A172 (cell line): Measurements from ENCODE around the gene DBR1. TPM values are rescaled to one million over a fixed set of nuclear protein-coding genes. Genes with fewer than 3 reads are reported as not detected.
"Not testable (repeated sequence)": the region's sequence is repeated elsewhere in the genome, so short reads cannot be mapped to it uniquely, and the experiment has no call there.

Experiments used
- DNase-seq: peaks from one replicate; pipeline ENCODE4 v3.0.0-alpha.2; 2015; ENCODE audit warnings: low spot score
- total RNA-seq: library from RNA; depleted of rRNA; stranded (reverse); fragments of >200 nt; shearing (Covaris generic); gene quantifications from 2 replicates; pipeline ENCODE4 v1.2.3, GENCODE V29; 2014

DBR1 gene
- total RNA-seq, 1 experiment from 2014 or later, result 42.6 TPM

DNA sequence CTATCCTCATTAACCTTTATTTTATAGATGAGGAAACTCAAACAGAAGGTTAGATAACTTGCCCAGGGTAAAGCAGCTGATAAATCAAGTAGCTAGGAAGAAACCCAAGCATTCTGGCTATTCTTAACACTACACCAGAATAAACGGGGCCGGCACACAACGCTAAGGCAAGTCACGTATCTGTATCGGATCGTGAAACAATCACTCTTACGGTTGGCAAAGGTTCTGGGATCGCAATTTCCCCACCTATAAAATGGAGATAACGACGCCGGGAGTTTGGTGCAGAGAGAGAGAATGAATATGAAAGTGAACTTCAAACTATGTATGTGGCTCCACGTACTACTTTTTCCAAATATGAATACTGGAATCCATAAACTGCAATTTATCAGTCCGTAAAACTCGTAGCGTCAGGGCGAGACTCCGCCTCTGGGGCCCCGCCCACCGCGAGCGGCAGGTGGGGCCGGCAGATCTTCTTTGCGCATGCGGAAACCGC, 12.1 kb upstream of the DBR1 start:
- DNase-seq, result no peak

DNA sequence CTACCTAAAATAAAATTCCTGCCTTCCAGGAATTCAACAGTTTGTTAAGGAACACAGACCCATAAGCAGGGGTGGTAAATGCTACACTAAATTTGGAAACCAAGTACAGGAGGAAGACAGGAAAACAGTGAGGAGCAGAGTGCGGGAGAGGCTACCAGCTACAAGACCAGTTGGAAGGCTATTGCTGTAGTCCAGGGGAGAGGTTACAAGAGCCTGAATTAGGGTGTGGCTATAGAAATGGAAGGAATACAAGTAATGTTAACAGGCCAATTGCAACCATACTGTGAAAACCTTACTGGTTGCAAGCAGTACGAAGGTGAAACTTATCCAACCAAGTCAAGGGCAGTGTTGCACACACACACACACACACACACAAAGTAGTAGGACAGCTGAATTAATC, 11.5 kb upstream of the DBR1 start:
- DNase-seq, result no peak

DNA sequence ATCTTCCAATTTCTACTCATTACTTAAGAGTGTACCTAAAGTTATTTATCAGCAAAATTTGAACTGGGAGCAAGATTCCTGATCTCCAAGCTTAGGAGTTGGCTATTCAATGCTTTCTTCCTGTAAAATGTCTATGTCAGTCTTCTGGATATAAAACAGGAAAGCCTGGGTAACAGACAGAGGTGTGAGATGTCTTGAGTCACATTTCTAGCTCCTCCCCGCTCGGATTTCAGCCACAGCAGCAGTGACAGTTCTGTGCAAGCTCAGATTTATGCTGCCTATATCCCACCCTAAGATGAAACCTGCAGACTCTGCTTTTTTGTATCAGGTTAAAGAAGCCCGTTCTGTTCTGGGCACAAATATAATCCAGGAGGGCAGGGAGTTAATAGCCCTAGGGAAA, 10.3 kb upstream of the DBR1 start:
- DNase-seq, result peak; percentile 5

DNA sequence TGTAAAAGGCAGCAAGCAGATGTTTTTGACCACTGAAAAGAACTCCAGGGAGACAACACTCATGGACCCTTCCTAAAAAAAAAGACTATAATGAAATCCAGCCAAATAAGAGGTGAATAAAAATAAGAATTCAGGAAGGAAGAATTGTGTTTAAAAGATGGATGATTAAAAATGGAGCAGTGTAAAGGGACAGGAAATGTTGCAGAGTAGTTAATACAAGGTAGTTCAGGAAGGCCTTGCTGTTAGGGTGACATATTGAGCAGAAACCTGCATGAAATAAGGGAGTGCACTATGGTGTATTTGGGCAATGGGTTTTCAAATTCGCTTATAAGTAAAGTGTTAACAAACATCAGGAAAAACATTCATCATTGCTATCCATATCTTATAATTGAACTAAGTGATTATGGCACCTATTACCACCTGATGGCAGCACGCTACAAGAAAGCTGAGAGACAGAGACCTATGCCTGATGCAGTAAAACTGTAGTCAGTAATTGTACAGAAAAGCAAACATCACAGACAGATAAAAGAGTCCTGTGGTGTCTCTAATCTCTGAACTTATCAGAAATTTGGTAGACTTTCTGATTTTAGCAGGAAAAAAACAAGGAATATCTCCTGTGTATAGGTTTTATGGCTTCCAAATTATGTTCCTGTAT, 5.8 kb upstream of the DBR1 start:
- peak; percentile 49 for DNase-seq

DNA sequence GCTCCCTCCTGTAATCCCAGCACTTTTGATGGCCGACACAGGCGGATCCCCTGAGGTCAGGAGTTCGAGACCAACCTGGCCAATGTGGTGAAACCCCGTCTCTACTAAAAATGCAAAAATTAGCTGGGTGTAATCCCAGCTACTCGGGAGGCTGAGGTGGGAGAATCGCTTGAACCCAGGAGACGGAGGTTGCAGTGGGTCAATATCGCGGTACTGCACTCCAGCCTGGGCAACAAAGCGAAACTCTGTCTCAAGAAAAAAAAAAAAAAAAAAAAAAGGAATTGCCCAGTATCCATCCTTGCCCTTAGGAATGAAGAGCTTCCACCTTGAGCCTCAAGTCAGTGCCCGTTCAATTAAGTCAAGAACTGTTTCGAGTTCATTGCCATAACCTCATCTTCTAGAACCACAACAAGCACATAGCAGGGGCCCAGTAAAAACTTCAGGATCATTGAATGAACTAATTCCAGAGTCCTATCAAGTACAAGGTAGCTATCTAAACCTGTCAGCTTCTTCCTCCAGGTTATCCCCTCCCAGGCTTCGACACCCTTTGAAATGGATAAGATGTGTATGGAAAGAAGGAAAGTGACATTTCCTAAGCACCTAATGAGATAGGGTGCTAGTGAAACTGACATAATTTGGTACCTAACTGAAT, 826 bp downstream of the DBR1 start:
- peak; percentile 29 for DNase-seq

DNA sequence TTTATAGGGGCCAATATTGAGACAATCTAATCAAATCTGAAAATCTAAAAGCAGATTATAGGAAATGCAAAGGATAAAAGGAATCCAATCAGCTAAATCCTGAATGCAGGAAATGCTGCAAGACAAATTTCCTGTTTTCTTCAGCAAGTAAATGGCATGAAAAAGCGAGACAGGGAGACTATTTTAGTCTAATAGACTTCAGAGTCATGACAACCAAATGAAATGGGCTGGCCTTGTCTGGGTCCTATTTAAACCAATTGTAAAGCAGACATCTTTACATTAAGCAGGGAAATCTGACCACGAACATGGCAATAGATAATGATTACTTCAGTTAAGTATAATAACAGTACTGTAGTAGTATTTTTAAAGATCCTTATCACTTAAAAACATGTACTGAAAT, 2.1 kb downstream of the DBR1 start:
- DNase-seq, result no peak

DNA sequence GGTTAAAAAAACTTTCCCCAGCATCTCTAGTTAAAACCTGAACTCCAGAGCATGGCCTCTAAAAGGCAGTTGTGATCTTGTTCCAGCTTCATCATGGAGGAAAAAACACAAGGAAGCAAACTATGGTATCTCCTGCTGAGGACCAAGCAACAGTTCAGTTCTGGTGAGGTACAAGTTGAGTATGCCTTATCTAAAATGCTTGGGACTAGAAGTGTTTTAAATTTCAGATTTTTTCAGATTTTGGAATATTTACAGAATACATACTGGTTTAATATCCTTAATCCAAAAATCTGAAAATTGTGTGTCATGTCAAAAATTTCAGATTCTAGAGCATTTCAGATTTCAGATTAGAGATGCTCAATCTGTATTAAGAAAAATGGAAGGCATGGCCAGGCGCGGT, 9.7 kb downstream of the DBR1 start:
- DNase-seq, result no peak

DNA sequence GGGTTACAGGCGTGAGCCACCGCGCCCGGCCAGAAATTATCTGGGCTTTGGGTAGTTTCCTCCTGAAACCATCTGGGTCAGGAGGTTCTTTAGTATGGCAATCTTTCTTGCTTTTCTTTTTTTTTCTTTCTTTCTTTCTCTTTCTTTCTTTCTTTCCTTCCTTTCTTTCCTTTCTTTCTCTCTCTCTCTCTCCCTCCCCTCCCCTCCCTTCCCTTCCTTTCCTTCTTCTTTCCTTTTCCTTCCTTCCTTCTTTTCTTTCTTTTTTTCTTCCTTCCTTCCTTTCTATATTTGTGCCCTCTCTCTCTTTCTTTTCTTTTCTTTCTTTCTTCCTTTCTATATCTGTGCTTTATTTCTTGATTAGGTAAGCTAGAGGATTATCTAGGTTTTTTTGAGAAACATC, 17.0 kb downstream of the DBR1 start:
- no peak for DNase-seq

DNA sequence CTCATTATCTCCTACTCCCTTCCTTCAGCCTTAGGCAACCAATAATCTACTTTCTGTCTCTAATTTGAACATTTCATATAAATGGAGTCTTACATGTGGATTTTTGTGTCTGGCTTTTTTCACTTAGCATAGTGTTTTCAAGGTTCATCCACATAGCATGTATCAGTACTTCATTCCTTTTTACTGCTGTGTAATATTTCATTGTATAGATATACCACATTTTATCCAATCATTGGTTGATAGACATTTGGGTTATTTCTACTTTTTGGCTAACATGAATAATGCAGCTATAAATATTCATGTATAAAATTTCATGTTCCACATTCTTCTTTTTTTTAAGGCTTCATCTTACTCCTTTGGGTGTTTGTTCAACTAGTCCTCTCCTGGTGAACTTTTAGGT, 20.2 kb downstream of the DBR1 start:
- no peak for DNase-seq

DNA sequence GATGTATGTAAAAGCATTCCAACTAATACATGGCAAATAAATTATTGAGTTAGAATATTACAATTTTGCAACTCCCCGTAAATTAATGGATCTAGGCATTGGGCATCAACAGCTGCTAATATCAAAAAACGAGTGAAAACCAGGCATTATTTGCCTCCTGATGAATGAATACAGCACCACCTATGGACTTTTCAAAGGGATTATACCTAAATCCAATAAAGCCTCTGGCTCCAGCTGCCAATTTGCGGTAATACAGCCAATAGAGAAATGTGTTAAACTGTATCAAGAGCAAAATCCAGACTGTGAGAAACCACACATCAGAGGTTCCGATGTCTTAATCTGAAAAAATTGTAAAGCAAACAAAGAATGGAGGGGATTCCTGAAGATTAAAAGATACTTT, 26.2 kb downstream of the DBR1 start:
- no peak for DNase-seq

DNA sequence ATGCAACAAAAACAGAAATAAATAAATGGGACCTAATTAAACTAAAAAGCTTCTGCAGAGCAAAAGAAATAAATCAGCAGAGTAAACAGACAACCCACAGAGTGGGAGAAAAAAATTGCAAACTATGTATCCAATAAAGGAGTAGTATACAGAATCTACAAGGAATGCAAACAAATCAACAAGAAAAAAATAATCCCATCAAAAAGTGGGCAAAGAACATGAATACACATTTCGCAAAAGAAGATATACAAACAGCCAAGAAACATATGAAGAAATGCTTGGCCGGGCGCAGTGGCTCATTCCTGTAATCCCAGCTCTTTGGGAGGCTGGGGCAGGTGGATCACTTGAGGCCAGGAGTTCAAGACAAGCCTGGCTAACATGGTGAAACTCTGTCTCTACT, 32.5 kb downstream of the DBR1 start:
- DNase-seq, result not testable (repeated sequence)

DNA sequence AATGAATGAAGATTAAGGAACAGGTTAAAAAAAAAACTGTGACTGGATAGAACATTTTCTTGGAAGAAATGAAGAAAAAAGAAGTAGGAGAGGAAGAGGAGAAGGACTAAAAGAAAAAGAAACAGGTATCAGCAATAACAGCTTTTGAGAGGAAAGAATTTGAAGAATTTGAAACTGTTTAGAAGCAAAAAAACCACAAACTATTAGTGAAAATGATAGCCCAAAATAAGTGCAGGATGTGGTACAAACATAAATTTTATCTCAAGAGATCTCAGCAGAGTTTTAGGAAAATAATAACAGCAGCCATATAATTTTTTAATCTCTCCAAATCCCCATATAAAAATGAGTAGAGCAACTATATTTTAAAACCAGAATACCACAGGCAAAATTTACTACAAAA, 33.8 kb downstream of the DBR1 start:
- peak; percentile 20 for DNase-seq

DNA sequence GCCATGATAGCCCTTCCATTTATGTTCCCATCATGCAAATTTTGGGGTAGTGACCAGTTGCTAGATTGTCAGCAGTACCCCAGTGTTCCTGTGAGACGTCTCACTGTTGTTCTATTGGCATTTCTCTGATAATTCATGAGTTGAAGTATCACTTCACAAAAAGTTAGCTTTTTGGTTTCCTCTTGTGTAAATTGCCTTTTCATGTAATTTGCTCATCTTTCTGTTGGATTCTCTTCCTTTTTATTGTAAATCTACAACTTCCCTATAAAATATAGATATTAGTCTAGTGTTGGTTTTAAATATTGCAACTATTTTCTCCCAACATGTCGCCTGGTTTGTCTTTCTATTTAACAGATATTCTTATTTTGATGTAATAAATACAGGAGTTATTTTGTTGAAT, 35.0 kb downstream of the DBR1 start:
- no peak for DNase-seq

DNA sequence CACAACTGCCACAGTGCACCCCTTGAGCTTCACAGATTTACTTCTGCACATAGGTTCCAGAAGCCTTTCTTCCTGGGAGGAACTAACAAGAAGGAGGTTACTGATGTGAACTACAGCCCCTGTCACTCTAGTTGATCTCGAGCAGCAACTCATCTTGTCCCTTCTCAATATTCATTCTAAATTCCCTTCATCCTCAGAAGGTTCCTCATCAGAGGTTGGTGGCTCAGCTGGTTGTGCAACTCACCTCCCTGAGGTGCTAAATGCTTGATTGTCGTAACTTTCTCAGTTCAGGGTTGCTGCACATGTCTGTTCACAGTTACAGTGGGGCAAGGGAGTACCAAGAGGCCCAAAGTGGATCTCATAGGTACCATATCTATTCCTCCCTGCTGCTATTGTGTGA, 36.9 kb downstream of the DBR1 start:
- no peak for DNase-seq

DNA sequence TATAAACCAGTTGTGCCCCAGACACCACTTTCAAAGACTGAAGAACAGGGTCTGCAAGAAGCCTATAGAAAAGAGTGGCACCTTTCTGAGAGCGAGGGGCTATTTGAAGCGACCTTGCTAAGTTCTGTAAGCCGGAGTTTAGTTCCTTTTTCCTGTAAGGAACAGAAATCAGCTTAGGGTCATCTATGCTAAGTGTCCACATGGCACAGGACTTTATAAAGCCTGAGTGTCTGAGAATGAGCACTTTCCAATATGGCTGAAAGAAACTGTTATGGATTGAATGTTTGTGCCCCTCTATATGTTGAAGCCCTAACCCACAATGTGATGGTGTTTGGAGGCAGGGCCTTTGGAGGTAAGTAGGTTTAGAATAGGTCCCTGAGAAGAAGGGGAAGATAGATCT, 38.5 kb downstream of the DBR1 start:
- DNase-seq, result no peak

DNA sequence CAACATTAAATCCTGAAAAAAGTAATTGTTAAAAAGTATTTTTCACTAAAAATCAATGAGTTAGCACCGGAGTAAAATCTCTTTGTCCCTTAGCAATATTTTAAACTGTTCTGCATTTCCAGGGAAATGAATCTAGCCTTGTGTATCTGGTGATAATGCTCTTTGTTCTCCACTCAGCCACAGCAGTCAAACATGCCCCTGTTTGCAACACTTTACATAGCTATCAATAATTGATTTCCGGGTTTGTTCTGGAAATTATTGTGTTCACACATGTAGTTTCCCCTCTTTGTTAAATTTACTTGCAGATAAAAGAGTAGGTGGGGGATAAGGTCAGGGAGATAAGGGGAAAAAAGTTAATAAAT, 38.9 kb downstream of the DBR1 start:
- no peak for DNase-seq

DNA sequence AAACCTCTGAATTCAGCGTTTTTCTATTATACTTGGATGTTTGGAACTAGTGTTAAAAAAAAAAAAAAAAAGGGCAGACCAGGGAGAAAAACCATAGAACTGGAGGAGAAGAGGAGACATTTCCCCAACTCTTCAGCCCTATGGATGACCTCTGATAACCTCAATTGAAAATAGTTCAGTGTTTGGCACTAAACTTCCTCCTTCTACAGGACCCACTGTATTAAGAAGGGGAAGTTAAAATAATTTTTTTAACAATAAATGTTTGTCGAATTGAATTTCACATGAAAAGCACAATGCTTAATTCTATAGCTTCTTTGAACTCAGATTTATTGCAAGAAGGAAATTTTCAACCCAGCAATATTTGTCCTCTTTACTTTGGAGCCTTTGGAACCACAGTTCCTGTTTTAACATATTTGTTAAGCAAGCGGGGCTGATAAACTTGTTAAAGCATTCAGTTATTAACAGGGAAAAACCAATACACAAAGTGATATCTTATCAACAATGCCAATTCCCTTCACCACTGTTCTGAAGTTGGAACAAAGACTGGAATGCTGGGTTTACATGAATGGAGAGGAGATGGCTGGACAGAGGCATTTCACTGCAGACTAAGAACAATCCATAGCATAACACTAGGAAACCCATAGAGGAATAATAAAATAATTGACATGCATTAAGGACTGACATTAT, 39.4 kb downstream of the DBR1 start:
- no peak for DNase-seq

DNA sequence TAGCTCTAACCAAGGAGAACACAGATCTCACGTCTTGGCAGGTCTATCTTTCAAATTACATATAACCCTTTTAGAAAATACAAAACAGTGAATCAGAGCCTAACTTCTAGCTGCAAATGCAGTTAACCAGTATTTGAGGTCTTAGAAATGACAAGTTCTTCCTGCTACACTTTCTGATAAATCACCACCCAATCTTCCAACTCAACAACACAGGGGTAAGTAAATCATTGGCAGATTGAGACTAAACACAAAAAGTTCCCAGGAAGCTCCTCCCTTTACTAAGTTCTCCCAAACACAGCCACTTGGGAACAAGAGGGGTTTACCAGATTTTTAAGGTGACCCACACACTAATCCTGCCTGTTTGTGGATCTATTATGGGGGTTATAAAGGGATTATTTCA, 42.5 kb downstream of the DBR1 start, which contains the start of gene A4GNT:
A4GNT (minus strand) TSS at position 152 of the 400 bp plus-strand sequence. CDS start 1,134 bp downstream, outside the sequence.
- DNase-seq, result no peak

DNA sequence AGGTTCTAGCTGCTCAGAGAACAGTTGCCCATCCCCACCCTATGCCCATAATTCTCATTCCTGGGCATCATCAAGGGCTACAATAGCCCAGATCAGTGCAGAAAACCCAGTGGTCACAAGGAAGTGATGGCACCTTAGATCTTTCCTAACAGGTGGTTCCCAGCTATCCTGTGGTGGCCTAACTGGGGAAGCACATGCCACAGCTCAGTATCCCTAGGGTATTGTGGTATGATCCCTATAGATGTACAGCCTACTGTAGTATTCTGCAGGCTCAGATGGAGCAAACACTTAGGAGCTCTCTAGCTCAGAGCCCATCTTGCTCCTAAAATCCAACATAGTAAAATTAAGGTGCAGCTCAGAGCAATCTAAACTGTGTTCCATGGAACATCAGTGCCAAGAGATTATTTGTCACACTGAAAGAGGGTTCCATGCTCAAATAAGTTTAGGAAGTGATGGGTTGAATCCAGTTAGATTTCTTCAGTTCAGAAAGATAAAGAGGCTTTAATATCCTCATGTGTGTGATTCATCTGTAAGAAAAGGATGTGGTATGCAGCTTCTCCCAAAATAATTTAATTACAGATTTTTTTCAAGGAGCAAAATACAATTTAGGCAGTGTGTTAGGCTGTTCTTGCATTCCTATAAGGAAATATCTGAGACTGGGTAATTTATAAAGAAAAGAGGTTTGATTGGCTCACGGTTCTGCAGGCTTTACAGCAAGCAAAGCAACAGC, 46.9 kb downstream of the DBR1 start:
- DNase-seq, result no peak

DNA sequence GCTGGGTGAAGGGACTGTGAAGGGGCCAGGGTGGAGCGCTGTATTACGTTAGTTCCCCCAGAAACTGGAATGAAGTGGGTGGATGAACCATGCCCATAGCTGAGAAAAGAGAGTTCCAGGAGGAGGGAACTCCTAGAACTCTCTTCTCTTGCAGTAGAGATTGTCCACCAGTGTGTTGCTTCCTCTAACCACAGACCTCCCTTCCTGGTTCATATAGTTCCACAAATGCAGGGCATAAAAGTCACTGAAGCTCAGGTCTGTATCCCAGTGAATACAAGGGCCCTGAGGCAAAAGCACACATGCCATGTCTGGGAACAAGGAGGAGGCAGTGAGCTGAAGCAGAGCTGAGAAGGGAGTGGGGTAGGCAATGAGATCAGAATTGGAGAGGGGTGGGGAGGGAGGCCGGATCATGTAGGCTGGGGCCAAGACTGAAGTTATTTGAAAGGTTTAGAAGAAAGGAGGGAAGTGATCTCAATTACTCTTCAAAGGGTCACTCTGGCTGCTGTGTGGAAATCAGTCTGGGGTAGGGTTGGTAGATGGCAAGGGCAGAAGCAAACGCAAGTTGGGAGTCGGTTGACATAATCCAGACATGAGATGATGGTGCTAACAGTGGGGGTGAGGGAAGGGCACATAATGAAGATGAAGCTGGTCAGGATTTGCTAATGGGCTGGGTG, 49.0 kb downstream of the DBR1 start:
- no peak for DNase-seq

DNA sequence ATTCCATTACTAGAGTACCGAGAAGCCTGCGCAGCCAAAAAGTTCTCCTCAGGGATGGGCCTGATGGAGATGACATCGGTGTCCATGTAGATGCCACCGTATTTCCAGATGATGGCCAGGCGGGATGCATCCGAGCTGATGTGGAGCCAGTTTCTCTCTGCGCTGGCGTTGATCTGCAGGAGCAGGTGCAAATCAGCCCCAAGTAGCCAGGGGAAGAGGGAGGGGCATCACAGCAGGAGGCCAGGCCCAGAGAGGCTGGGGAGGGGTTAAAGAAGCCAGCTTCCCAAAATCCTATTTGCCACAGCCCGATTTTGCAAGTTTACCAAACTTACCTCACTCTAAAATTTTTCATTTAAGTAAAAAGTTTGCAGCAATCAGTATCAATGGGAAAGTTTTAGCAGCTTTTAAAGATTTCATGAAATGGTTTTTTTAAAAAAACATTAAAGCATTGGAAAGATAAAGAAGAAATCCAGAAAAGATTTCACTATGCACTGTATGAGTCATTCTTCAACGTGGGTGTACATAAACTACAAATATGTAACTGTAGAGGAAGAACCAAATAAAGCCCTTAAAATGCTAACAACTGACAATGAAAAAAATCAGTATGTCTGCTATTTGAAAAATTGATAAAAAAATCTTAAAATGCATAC, 49.9 kb downstream of the DBR1 start:
- DNase-seq, result no peak
